MG63 (cell line): ENCODE data around the gene OGT. TPM values are rescaled to one million over a fixed set of nuclear protein-coding genes. Genes with fewer than 3 reads are reported as not detected.
"Not testable (repeated sequence)": the region's sequence is repeated elsewhere in the genome, so short reads cannot be mapped to it uniquely, and the experiment has no call there.

Source experiments
- DNase-seq: peaks from one replicate; pipeline ENCODE4 v3.0.0-alpha.2; 2020
- H3K27me3 ChIP-seq: fragments of 250-450 bp; sonication (Bioruptor Pico); 2 replicates; pipeline ENCODE4 v1.5.1; 2020; ENCODE audit warnings: mild to moderate bottlenecking, moderate library complexity
- H3K36me3 ChIP-seq: fragments of 250-450 bp; sonication (Bioruptor Pico); 2 replicates; pipeline ENCODE4 v1.5.1; 2020; ENCODE audit warnings: mild to moderate bottlenecking, moderate library complexity
- H3K4me3 ChIP-seq: fragments of 250-450 bp; sonication (Bioruptor Pico); 2 replicates; pipeline ENCODE4 v1.5.1; 2020; ENCODE audit warnings: mild to moderate bottlenecking, moderate library complexity
- H3K9me3 ChIP-seq: fragments of 250-450 bp; sonication (Bioruptor Pico); 2 replicates; pipeline ENCODE4 v1.5.1; 2020; ENCODE audit warnings: mild to moderate bottlenecking, moderate library complexity
- total RNA-seq: library from RNA; depleted of rRNA; stranded (reverse); fragments of >200 nt; shearing (Covaris generic); gene quantifications from 2 replicates; pipeline ENCODE4 v1.2.3, GENCODE V29; 2014; ENCODE audit warnings: low replicate concordance

The OGT gene
- total RNA-seq, 1 experiment from 2014 or later, result 47.0 TPM

- Histone ChIP-seq H3K36me3 (peaks cover 13% of the 10 kb centered on the region), H3K9me3 (no peaks in the 10 kb centered on the region), H3K4me3 (no peak overlapping the region), H3K27me3 (no peaks in the 10 kb centered on the region)
- no peak for DNase-seq
Measured at GRCh38 chrX:71607488-71607887, 74.6 kb downstream of the OGT start.

- Histone ChIP-seq H3K36me3 (peaks cover 3% of the 10 kb centered on the region), H3K9me3 (no peaks in the 10 kb centered on the region), H3K27me3 (no peaks in the 10 kb centered on the region), H3K4me3 (no peak overlapping the region)
- DNase-seq, result no peak
Measured at GRCh38 chrX:71609095-71609750, 76.3 kb downstream of the OGT start.

GRCh38 chrX:71611736-71612135, 78.8 kb downstream of the OGT start:
- not testable (repeated sequence) for H3K9me3 ChIP-seq, H3K36me3 ChIP-seq, DNase-seq, H3K27me3 ChIP-seq, H3K4me3 ChIP-seq

DNA sequence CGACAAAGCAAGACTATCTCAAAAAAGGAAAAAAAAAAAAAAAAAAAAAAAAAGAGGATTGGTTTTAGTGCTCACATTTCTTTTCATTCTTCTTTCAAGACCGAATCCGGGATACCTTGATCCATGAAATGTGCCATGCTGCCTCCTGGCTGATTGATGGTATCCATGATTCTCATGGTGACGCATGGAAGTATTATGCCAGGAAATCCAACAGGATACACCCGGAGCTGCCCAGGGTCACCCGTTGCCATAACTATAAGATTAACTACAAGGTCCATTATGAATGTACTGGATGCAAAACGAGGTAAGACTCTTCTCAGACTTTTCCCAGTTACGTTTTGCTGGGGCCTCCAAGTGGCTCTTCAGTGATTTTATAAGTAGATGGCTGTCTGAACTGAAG, 79.4 kb downstream of the OGT start:
- Histone ChIP-seq H3K36me3 (peaks cover 3% of the 10 kb centered on the region), H3K9me3 (no peaks in the 10 kb centered on the region), H3K4me3 (no peak overlapping the region), H3K27me3 (no peaks in the 10 kb centered on the region)
- no peak for DNase-seq

- H3K9me3 ChIP-seq, result no peaks in the 10 kb centered on the region
- no peak overlapping the region for H3K4me3 ChIP-seq
- H3K36me3 ChIP-seq, result no peaks in the 10 kb centered on the region; the same call in 1 of the 2 replicates
- DNase-seq, result no peak
- no peaks in the 10 kb centered on the region for H3K27me3 ChIP-seq
Measured at GRCh38 chrX:71615056-71615455, 82.2 kb downstream of the OGT start.

- H3K36me3 ChIP-seq, result no peaks in the 10 kb centered on the region; the same call in 1 of the 2 replicates
- no peaks in the 10 kb centered on the region for H3K27me3 ChIP-seq
- no peaks in the 10 kb centered on the region for H3K9me3 ChIP-seq
- no peak for DNase-seq
- H3K4me3 ChIP-seq, result no peak overlapping the region
Measured at GRCh38 chrX:71615954-71616353, 83.0 kb downstream of the OGT start.

DNA sequence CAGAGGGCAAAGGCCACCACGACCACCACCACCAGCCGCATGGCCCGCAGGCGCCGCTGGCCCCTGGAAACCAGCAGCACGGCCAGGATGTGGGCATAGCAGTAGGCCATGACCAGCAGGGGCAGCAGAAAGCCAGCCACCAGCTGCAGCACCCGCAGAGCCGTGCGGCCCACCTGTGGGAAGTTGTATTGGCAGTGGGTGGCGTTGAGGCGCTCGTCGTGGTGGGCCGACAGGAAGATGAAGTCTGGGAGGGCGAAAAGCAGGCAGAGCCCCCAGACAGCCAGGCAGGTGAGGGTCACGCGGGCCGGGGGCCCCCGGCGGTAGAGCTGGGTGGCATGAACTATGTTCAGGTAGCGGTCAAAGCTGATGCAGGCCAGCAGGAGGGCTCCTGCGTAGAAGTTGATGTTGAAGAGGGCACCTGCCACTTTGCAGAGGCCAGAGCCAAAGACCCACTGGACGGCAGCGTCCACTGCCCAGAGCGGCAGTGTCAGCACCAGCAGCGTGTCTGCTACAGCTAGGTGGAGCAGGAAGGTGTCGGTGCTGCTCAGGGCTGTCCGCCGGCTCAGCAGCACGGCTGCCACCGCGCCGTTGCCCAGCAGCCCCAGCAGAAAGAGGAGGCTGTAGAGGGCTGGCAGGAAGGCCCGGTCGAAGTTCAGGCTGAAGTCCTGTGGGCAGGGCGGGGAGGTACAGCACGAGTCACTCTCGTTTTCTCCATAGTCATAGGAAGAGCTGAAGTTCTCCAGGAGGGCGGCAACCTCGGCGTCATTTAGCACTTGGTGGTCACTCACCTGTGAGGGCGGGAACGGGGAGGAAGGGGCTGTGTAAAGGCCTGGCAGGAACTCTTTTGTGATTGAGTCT, 84.0 kb downstream of the OGT start:
- DNase-seq, result no peak
- no peak overlapping the region for H3K4me3 ChIP-seq
- H3K27me3 ChIP-seq, result no peaks in the 10 kb centered on the region
- no peaks in the 10 kb centered on the region for H3K9me3 ChIP-seq
- H3K36me3 ChIP-seq, result no peaks in the 10 kb centered on the region

DNA sequence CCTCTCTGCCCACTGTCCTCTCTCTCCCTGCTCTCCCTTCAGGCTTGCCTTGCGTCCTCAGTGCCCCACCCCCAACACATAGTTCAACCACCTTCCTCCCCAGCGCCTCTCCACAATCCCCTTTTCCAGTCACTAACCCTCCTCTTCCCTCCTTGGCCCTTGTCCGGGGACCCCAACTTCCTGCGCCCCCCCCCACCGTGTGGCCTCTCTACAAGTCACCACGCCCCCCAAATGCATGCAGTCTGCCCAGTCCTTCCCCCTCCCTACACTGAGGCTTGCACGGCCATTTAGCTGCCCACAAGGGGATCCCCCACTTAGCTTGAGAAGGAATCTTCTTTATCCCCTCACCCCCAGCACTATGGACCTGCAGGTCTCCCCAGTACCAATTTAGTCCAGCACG, 84.8 kb downstream of the OGT start:
- DNase-seq, result no peak
- H3K27me3 ChIP-seq, result no peaks in the 10 kb centered on the region
- no peaks in the 10 kb centered on the region for H3K9me3 ChIP-seq
- H3K4me3 ChIP-seq, result no peak overlapping the region
- no peaks in the 10 kb centered on the region for H3K36me3 ChIP-seq

DNA sequence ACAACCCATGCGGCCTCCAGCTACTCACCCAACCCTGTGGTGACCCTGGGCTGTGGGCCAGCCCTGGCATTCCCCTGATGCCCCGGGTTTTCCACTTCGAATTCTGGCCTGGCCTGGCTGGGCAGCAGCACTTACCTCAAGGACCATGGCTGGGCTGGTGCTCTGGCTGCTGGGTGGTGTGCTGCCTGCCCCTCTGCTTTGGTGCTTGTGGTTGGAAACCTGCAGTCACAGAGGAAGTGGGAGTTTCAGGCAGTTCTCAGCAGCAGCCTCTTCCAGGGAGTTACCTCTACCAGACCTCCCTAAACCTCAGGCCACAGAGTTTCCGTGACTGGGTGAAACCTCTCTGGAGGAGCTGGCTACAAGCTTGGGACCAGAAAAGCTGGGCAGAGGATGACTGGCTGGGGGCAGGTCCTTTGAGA, 85.4 kb downstream of the OGT start, which contains the start of gene CXCR3:
Gene CXCR3 (minus strand): TSS at position 209 of the 419 bp plus-strand sequence. CDS start 62 bp downstream, at position 147.
- Histone ChIP-seq H3K9me3 (no peaks in the 10 kb centered on the region), H3K27me3 (no peaks in the 10 kb centered on the region), H3K36me3 (no peaks in the 10 kb centered on the region), H3K4me3 (no peak within 1 kb of the TSS)
- peak; percentile 32 for DNase-seq

- Histone ChIP-seq H3K27me3 (no peaks in the 10 kb centered on the region), H3K4me3 (no peak overlapping the region), H3K36me3 (no peaks in the 10 kb centered on the region), H3K9me3 (no peaks in the 10 kb centered on the region)
- no peak for DNase-seq
Measured at GRCh38 chrX:71618787-71619186, 85.9 kb downstream of the OGT start.

GRCh38 chrX:71619193-71619592, 86.3 kb downstream of the OGT start:
- no peaks in the 10 kb centered on the region for H3K9me3 ChIP-seq
- no peak for DNase-seq
- H3K4me3 ChIP-seq, result no peak overlapping the region
- H3K27me3 ChIP-seq, result no peaks in the 10 kb centered on the region
- H3K36me3 ChIP-seq, result no peaks in the 10 kb centered on the region

DNA sequence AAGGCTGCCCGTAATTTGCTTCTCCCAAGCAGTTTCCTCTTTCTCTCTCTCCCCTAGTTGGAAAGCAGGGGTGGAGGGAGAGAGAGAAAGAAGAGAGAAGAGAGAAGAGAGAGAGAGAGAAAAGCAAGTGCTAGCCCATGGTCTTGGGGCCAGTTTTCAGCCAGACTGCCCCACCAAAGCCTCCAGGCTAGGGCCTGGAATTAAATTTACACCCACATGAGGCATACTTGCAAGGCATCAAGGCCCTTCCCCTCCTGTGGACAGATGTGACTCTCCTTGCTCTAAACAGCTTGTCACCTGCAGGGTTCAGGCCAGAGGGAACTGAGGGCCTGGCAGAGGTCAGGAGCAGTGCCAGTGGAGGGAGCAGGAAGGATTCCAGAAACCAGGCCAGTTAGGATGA, 87.1 kb downstream of the OGT start:
- H3K4me3 ChIP-seq, result no peak overlapping the region
- no peaks in the 10 kb centered on the region for H3K27me3 ChIP-seq
- H3K9me3 ChIP-seq, result no peaks in the 10 kb centered on the region
- H3K36me3 ChIP-seq, result no peaks in the 10 kb centered on the region
- no peak for DNase-seq

GRCh38 chrX:71621603-71622002, 88.7 kb downstream of the OGT start:
- Histone ChIP-seq H3K9me3 (no peaks in the 10 kb centered on the region), H3K4me3 (no peak overlapping the region), H3K27me3 (no peaks in the 10 kb centered on the region), H3K36me3 (no peaks in the 10 kb centered on the region)
- DNase-seq, result no peak

DNA sequence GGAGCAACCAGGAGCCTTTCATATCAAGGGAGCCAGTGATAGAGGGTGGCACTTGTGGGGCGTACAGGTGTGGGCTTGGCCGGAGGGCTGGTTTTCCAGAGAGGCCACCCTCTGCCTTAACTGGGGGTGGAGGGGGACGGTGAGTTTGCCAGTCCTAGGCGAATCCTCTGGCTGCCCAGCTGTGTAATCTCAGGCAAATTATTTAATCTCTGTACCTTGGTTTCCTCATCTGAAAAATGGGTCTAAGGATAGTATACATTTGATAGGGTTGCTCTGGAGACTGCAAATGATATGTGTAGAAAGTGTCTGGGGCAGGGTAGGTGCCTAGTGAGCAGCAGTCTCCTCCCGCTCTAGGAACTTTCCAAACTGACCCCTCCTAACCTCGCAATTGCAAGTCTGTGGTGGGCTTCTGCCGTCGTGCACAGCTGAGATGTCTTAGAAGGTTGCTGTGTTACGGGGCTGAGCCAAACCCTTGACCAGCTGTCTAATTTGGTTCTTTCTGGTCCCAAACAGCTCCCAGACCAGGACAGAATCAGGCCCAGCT, 89.2 kb downstream of the OGT start:
- no peak overlapping the region for H3K4me3 ChIP-seq
- no peaks in the 10 kb centered on the region for H3K27me3 ChIP-seq
- no peaks in the 10 kb centered on the region for H3K36me3 ChIP-seq
- no peaks in the 10 kb centered on the region for H3K9me3 ChIP-seq
- no peak for DNase-seq

DNA sequence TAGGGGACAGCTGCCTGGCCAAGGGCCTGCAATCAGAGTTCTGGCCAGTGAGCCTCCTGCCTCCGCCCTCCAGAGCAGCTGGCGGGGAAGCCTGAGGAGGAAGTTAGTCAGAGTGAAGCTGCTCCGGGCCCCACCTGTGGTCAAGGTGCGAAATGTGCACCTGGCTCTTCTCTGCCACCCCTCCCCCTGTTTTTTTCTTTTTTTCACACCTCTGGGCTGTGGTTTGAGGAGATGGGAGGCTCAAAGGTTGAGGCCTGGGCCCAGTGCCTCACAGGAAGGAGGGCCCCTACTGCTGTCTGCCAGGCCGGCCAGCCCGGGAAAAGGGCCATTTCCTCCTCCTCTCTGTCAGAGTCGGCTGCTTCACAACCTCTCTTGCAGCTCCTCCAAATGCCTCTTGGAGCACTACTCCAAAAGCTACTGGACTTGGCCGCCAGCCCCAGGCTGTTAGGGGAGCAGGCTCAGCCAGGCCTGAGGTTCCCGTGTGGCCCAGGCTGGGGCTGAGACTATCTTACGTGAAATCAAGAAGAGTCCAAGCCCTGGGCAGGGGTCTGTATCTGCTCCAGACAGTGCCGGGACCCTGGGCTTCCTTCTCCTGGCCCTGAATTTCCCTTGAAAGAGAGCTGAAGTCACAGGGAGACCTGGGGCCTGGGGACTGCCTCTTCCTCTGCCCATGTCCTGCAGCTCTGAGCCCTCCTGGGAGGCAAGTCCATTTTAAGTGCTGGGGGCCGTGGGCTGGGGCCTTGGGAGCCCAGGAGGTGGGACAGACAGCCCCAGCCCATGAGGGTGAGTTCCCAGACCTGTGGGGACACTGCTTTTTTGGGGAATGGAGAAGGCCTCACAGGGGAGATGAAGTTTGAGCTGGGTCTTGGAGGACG, 89.9 kb downstream of the OGT start:
- Histone ChIP-seq H3K36me3 (no peaks in the 10 kb centered on the region), H3K27me3 (no peaks in the 10 kb centered on the region), H3K9me3 (no peaks in the 10 kb centered on the region), H3K4me3 (no peak overlapping the region)
- peak; percentile 90 for DNase-seq

DNA sequence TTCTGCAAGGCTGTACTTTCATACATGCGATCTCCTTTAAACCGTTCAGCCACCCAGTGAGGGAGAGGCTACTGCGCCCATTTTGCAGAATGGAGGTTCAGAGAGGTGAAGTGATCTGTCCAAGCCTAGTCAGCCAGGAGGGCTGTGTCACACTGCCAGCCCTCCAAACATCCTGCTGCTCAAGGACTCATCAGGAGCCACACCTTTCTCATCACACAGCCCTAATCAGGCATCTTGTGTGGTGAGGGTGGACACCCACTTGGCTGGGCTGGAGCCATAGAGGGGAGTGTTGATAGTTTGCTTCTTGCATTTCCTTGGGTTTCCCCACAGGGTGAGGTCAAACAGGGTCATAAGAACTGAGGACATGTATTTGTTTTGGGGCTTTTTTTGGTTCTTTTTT, 90.8 kb downstream of the OGT start:
- Histone ChIP-seq H3K36me3 (no peaks in the 10 kb centered on the region), H3K27me3 (no peaks in the 10 kb centered on the region), H3K4me3 (no peak overlapping the region), H3K9me3 (no peaks in the 10 kb centered on the region)
- DNase-seq, result no peak

- no peaks in the 10 kb centered on the region for H3K27me3 ChIP-seq
- no peak for DNase-seq
- no peaks in the 10 kb centered on the region for H3K9me3 ChIP-seq
- H3K4me3 ChIP-seq, result no peak overlapping the region
- no peaks in the 10 kb centered on the region for H3K36me3 ChIP-seq
Measured at GRCh38 chrX:71625471-71625870, 92.6 kb downstream of the OGT start.
